OCI-LY3 (cell line): ENCODE results near the gene FABP1.

Experiments
- EZH2phosphoT487 ChIP-seq: fragments of 200-600 bp; shearing (Covaris generic); IDR thresholded peaks from 2 replicates; pipeline ENCODE4 v1.6.1; 2018; ENCODE audit warnings: antibody characterized with exemption, mixed run types, low read depth
- TF ChIP-seq, protein P1 (sequence below): fragments of 200-600, 300-600 bp; sonication (generic); IDR thresholded peaks from 2 replicates; pipeline ENCODE4 v1.5.1; 2014; ENCODE audit warnings: antibody characterized with exemption, low read length, low read depth

DNA sequence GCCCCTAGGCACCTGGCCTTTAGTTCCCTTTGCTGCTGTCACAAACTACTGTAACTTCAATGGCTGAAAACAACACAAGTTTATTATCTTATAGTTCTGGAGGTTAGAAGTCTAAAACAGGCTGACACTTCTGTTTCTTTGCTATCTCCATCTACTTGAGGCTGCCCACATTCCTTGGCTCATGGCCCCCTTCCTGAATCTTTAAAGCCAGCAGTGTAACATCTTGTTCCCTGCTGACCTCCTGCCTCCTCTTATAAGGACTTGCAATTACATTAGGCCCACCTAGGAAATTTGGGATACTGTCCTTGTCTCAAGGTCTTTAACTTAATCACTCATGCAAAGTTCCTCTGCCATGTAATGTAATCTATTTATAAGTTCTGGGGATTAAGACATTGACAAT lies 53.7 kb downstream of the FABP1 start:
- TF ChIP-seq, protein P1, sequence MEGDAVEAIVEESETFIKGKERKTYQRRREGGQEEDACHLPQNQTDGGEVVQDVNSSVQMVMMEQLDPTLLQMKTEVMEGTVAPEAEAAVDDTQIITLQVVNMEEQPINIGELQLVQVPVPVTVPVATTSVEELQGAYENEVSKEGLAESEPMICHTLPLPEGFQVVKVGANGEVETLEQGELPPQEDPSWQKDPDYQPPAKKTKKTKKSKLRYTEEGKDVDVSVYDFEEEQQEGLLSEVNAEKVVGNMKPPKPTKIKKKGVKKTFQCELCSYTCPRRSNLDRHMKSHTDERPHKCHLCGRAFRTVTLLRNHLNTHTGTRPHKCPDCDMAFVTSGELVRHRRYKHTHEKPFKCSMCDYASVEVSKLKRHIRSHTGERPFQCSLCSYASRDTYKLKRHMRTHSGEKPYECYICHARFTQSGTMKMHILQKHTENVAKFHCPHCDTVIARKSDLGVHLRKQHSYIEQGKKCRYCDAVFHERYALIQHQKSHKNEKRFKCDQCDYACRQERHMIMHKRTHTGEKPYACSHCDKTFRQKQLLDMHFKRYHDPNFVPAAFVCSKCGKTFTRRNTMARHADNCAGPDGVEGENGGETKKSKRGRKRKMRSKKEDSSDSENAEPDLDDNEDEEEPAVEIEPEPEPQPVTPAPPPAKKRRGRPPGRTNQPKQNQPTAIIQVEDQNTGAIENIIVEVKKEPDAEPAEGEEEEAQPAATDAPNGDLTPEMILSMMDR, result no peak
- no peak for TF ChIP-seq EZH2phosphoT487
